Neutrophil (primary cell): Measurements from ENCODE around the gene EOMES.

Experiments used
- H3K27ac ChIP-seq: fragments of 200-600 bp; sonication (generic); 2 replicates; pipeline ENCODE4 v1.5.1; 2016; ENCODE audit warnings: mild to moderate bottlenecking, moderate library complexity
- H3K27me3 ChIP-seq: fragments of 200-600 bp; sonication (generic); 2 replicates; pipeline ENCODE4 v1.6.0; 2016; ENCODE audit warnings: mild to moderate bottlenecking
- H3K36me3 ChIP-seq: fragments of 200-600 bp; sonication (generic); 2 replicates; pipeline ENCODE4 v1.5.1; 2017
- H3K4me1 ChIP-seq, 2 experiments: fragments of 200-600 bp in 1 of 2; sonication (generic) in 1 of 2; 1 replicate in 1 of 2; 2 replicates in 1 of 2; pipeline versions ENCODE4 v1.5.1 to v1.6.1; 2013 to 2016; ENCODE audit warnings: low read depth in 1 of 2, low read length in 1 of 2, mild to moderate bottlenecking in 1 of 2, moderate library complexity in 1 of 2; ENCODE audit not compliant: control insufficient read depth in 1 of 2, insufficient read depth in 1 of 2
- H3K4me3 ChIP-seq, 2 experiments: fragments of 200-600 bp in 1 of 2; sonication (generic) in 1 of 2; 1 replicate in 1 of 2; 2 replicates in 1 of 2; pipeline ENCODE4 v1.5.1; 2013 to 2016; ENCODE audit warnings: low read depth in 1 of 2, low read length in 1 of 2, mild to moderate bottlenecking in 1 of 2, moderate library complexity in 1 of 2
- H3K9me3 ChIP-seq: fragments of 200-600 bp; sonication (generic); 2 replicates; pipeline ENCODE4 v1.5.1; 2016
- TF ChIP-seq, protein P1 (sequence below): fragments of 200-600 bp; sonication (generic); IDR thresholded peaks from 2 replicates; pipeline ENCODE4 v1.5.1; 2016; ENCODE audit warnings: antibody characterized with exemption

Gene EOMES

DNA sequence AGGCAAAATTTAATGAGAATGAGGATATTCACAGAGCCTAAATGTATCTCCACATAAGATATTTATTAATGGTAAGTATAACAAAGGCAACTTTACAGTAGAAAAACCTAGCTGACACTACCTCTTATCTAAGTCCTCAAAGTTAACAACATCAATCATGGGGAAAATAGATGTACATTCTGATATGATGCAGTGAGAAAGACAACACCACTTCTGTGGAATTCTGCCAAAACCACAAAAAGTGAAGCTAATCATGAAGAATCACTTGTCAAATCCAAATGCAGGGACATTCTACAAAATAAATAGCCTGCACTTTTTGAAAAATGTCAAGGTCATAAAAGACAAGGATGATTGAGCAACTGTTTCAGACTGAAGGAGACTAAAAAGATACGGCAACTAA lies 27.5 kb upstream of the EOMES start:
- H3K4me1 ChIP-seq, result no peaks in the 10 kb centered on the region
- H3K27me3 ChIP-seq, result no peaks in the 10 kb centered on the region
- TF ChIP-seq, protein P1, sequence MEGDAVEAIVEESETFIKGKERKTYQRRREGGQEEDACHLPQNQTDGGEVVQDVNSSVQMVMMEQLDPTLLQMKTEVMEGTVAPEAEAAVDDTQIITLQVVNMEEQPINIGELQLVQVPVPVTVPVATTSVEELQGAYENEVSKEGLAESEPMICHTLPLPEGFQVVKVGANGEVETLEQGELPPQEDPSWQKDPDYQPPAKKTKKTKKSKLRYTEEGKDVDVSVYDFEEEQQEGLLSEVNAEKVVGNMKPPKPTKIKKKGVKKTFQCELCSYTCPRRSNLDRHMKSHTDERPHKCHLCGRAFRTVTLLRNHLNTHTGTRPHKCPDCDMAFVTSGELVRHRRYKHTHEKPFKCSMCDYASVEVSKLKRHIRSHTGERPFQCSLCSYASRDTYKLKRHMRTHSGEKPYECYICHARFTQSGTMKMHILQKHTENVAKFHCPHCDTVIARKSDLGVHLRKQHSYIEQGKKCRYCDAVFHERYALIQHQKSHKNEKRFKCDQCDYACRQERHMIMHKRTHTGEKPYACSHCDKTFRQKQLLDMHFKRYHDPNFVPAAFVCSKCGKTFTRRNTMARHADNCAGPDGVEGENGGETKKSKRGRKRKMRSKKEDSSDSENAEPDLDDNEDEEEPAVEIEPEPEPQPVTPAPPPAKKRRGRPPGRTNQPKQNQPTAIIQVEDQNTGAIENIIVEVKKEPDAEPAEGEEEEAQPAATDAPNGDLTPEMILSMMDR, result no peak
- no peaks in the 10 kb centered on the region for H3K36me3 ChIP-seq
- H3K27ac ChIP-seq, result no peak overlapping the region
- no peaks in the 10 kb centered on the region for H3K9me3 ChIP-seq
- no peak overlapping the region for H3K4me3 ChIP-seq

DNA sequence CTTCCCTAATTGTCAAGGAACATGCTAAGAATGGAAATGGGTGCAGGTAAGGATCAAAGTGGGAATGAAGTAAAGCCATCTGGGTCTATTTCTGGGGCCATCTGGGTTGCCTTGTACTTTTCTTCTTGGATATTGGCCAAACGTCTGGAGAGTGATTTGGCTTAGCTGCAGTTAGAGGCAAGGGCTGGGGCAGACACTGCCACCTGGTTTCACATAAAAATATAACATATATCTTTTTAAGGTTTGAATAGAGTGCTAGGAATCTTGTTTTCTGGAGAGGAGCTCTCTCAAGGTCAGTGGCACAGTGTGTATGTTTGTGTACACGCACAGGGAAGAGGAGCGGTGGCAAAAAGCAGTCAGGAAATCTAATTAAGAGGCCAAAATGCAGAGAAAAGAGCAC lies 24.7 kb upstream of the EOMES start:
- H3K9me3 ChIP-seq, result no peaks in the 10 kb centered on the region
- H3K27ac ChIP-seq, result no peak overlapping the region
- no peaks in the 10 kb centered on the region for H3K4me1 ChIP-seq
- H3K27me3 ChIP-seq, result no peaks in the 10 kb centered on the region
- TF ChIP-seq, protein P1, result no peak
- no peak overlapping the region for H3K4me3 ChIP-seq
- no peaks in the 10 kb centered on the region for H3K36me3 ChIP-seq

DNA sequence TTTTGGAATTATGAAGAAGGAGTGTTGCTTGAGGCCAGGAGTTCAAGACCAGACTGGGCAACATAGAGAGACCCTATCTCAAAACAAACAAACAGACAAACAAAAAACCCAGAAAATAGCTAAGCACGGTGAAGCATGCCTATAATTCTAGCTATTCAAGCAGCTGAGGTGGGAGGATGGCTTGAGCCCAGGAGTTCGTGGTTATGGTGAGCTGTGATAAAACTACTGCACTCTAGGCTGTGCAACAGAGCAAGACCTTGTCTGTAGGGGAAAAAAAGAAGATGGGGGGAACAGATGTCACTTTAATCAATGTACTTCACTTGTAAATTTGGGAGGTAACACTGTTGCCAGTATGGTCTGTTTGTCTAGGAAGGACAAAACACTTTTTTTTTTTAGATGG lies 18.7 kb upstream of the EOMES start:
- H3K27ac ChIP-seq, result no peak overlapping the region
- TF ChIP-seq, protein P1, result no peak
- no peak overlapping the region for H3K4me3 ChIP-seq
- H3K4me1 ChIP-seq, result no peaks in the 10 kb centered on the region
- no peaks in the 10 kb centered on the region for H3K9me3 ChIP-seq
- H3K27me3 ChIP-seq, result peaks cover 8% of the 10 kb centered on the region
- no peaks in the 10 kb centered on the region for H3K36me3 ChIP-seq

DNA sequence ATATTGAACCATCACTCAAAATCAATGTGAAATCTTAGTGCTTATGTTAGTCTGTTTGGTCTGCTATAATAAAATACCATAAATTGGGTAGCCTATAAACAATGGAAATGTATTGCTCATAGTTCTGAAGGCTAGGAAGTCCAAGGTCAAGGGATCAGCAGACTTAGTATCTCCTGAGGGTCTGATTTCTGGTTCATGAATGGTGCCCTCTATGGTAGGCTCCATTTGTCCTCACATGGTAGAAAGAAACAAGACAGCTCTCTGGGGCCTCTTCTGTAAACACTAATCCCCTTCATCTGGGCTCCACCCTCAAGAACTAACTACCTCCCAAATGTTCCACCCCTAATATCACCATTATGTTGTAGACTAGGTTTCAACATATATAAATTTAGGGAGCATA lies 15.0 kb upstream of the EOMES start:
- no peak overlapping the region for H3K27ac ChIP-seq
- no peaks in the 10 kb centered on the region for H3K4me1 ChIP-seq
- H3K36me3 ChIP-seq, result no peaks in the 10 kb centered on the region
- H3K4me3 ChIP-seq, result no peak overlapping the region
- H3K27me3 ChIP-seq, result peaks cover 41% of the 10 kb centered on the region
- TF ChIP-seq, protein P1, result no peak
- no peaks in the 10 kb centered on the region for H3K9me3 ChIP-seq

DNA sequence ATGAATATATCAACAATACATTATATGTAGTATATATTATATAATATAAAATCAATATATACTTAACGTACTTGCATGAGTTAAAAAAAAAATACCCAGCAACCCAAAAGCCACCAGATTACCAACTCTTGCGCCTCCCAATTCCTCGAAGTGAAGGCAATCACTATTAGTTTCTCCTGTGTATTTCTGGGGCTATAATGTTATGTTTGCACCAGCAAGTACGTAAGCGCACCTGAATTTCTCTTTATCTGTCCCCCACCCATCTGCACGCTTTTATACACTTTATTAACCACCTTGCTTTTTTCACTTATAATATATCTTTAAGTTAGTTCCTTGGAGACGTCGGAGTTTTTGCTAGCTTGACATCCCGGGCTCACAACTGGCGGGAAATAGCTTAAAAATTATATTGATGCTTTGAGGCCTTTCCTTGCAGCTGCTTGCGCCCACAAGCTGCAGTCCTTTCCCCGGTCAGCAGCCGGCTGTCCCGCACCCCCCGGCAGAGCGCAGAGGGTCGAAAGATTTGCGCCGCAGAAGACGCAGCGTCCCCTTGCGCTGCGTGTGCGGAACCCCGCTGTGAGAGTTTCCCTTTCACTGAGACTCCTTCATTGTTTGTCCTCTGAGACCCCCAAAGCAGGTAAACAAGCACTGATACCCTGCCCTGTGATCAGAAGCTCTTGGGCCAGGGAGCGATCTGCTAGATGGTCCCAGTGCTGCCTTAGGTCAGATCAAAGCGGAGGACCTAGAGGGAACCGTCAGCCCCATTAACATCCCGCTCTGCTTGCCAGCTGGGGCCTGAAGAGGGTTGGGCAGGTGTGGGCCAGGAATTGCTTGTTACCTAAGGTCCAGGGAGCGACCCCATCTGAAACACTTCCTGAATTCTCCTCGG lies 8.9 kb upstream of the EOMES start:
- H3K4me3 ChIP-seq, result no peak overlapping the region
- TF ChIP-seq, protein P1, result no peak
- no peaks in the 10 kb centered on the region for H3K36me3 ChIP-seq
- H3K27ac ChIP-seq, result no peak overlapping the region
- peaks cover 96% of the 10 kb centered on the region for H3K27me3 ChIP-seq
- H3K9me3 ChIP-seq, result no peaks in the 10 kb centered on the region
- H3K4me1 ChIP-seq, result no peaks in the 10 kb centered on the region
